Endothelial cell (in vitro differentiated cells): Measurements from ENCODE around the gene POLR3H. TPM values are rescaled to one million over a fixed set of nuclear protein-coding genes. Genes with fewer than 3 reads are reported as not detected.

Source experiments
- DNase-seq: peaks from one replicate; pipeline ENCODE4 v3.0.0; 2021; ENCODE audit warnings: low spot score
- H3K27ac Mint-ChIP-seq: one replicate; pipeline ENCODE4 v1.8.0; 2021; ENCODE audit warnings: mixed read lengths, inconsistent platforms; ENCODE audit not compliant: unreplicated experiment
- H3K27me3 Mint-ChIP-seq: one replicate; pipeline ENCODE4 v1.8.0; 2021; ENCODE audit warnings: mild to moderate bottlenecking, moderate library complexity, mixed read lengths, inconsistent platforms; ENCODE audit not compliant: unreplicated experiment
- H3K36me3 Mint-ChIP-seq: one replicate; pipeline ENCODE4 v1.8.0; 2021; ENCODE audit warnings: mild to moderate bottlenecking, low read depth, mixed read lengths, inconsistent platforms; ENCODE audit not compliant: unreplicated experiment
- H3K4me1 Mint-ChIP-seq: one replicate; pipeline ENCODE4 v1.8.0; 2021; ENCODE audit warnings: mild to moderate bottlenecking, mixed read lengths, inconsistent platforms; ENCODE audit not compliant: unreplicated experiment
- H3K4me3 Mint-ChIP-seq: one replicate; pipeline ENCODE4 v1.8.0; 2021; ENCODE audit warnings: mild to moderate bottlenecking, mixed read lengths, inconsistent platforms; ENCODE audit not compliant: unreplicated experiment
- H3K9me3 Mint-ChIP-seq: one replicate; pipeline ENCODE4 v1.8.0; 2021; ENCODE audit warnings: mixed read lengths, inconsistent platforms; ENCODE audit not compliant: unreplicated experiment
- total RNA-seq: library from RNA; stranded (reverse); fragmentation: NEBNext Ultra II Directional; extraction: Animal tissue kit (Norgen Biotek cat#: 25700); gene quantifications from one replicate; pipeline ENCODE4 v1.2.1, GENCODE V29; 2021; ENCODE audit not compliant: unreplicated experiment
- TF ChIP-seq, protein P1 (sequence below): fragments of 200-600 bp; sonication (generic); IDR thresholded peaks from one replicate; pipeline ENCODE4 v1.5.0; 2021; ENCODE audit warnings: antibody characterized with exemption; ENCODE audit not compliant: unreplicated experiment

Gene POLR3H
- total RNA-seq, 1 donor from 2014 or later: 20.8 TPM

DNA sequence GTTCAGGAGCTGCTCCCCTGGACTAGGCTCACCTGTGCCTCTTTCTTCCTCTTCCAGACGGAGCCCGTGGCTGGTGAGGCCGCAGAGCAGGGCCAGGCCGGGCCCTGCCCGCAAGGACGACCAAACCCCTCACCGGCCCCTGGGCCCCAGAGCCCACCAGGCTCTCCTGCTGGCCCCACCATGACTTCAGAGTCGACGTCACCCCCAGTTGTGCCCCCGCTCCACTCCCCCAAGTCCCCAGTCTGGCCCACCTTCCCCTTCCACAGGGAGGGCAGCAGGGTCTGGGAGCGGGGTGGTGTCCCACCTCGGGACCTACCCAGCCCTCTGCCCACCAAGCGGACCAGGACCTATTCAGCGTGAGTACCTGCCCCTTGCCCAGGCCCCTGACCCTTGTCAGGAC lies 27.5 kb upstream of the POLR3H start:
- Mint-ChIP-seq H3K4me1 (no peaks in the 10 kb centered on the region), H3K4me3 (no peak overlapping the region), H3K36me3 (no peaks in the 10 kb centered on the region), H3K27ac (no peak overlapping the region), H3K9me3 (no peaks in the 10 kb centered on the region), H3K27me3 (peaks cover 5% of the 10 kb centered on the region)
- TF ChIP-seq, protein P1, sequence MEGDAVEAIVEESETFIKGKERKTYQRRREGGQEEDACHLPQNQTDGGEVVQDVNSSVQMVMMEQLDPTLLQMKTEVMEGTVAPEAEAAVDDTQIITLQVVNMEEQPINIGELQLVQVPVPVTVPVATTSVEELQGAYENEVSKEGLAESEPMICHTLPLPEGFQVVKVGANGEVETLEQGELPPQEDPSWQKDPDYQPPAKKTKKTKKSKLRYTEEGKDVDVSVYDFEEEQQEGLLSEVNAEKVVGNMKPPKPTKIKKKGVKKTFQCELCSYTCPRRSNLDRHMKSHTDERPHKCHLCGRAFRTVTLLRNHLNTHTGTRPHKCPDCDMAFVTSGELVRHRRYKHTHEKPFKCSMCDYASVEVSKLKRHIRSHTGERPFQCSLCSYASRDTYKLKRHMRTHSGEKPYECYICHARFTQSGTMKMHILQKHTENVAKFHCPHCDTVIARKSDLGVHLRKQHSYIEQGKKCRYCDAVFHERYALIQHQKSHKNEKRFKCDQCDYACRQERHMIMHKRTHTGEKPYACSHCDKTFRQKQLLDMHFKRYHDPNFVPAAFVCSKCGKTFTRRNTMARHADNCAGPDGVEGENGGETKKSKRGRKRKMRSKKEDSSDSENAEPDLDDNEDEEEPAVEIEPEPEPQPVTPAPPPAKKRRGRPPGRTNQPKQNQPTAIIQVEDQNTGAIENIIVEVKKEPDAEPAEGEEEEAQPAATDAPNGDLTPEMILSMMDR: no peak
- no peak for DNase-seq

DNA sequence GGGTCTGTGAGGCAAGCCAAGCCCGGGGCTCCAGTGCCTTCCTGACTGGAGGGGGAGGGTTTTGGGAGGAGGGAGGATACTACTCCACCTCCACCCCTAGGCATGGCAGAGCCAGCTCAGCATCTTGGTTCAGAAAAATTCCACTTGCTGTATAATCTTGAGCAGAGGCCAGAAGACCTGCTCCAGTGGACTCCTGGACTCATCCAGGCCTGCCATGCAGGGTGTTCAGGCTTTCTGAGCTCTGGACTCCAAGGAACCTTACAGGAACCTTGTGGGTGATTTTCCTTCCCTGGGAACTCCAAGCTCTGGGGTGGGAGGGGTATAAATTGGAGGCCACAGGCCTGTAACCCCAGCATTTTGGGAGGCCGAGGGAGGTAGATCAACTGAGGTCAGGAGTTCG lies 26.0 kb upstream of the POLR3H start:
- no peaks in the 10 kb centered on the region for H3K36me3 Mint-ChIP-seq
- no peaks in the 10 kb centered on the region for H3K4me1 Mint-ChIP-seq
- TF ChIP-seq, protein P1: no peak
- DNase-seq: no peak
- no peak overlapping the region for H3K27ac Mint-ChIP-seq
- H3K9me3 Mint-ChIP-seq: no peaks in the 10 kb centered on the region
- H3K4me3 Mint-ChIP-seq: no peak overlapping the region
- peaks cover 5% of the 10 kb centered on the region for H3K27me3 Mint-ChIP-seq

DNA sequence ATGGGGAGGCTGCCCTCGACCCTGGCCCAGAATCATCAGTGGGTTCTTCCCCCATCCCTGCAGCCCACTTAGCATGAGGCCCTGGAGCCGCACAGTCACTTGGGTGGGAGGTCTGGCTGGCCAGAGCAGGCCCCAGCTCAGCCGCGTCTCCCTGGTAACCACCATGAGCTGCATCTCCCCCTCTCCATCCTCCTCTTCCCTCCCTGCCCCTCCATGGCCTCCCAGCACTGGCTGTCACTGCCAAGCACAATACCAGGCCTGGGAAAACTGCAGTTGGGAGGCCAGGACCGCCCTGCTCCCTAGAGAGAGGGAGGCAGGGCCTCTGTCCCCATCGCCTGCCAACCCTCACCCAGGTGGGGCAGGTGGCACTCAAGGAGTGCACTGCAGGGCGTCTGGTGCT lies 24.5 kb upstream of the POLR3H start:
- Mint-ChIP-seq H3K4me1 (no peaks in the 10 kb centered on the region), H3K4me3 (no peak overlapping the region), H3K9me3 (no peaks in the 10 kb centered on the region), H3K27ac (no peak overlapping the region), H3K27me3 (peaks cover 5% of the 10 kb centered on the region), H3K36me3 (no peaks in the 10 kb centered on the region)
- DNase-seq: no peak
- TF ChIP-seq, protein P1: no peak

DNA sequence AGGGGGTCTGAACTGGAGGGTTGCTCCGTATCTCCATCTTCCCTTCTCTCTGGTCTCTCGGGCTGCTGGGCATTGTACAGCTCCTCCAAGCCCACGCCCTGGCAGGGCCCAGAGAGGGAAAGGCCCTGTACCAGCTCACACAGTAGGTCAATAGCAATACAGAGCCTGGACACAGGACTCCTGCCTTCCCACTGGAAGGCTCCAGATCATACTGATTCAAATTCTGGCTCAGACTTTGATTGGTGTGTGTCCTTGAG lies 23.2 kb upstream of the POLR3H start:
- H3K27ac Mint-ChIP-seq: no peak overlapping the region
- no peaks in the 10 kb centered on the region for H3K36me3 Mint-ChIP-seq
- DNase-seq: no peak
- H3K27me3 Mint-ChIP-seq: peaks cover 5% of the 10 kb centered on the region
- H3K4me1 Mint-ChIP-seq: no peaks in the 10 kb centered on the region
- H3K4me3 Mint-ChIP-seq: no peak overlapping the region
- TF ChIP-seq, protein P1: no peak
- no peaks in the 10 kb centered on the region for H3K9me3 Mint-ChIP-seq

DNA sequence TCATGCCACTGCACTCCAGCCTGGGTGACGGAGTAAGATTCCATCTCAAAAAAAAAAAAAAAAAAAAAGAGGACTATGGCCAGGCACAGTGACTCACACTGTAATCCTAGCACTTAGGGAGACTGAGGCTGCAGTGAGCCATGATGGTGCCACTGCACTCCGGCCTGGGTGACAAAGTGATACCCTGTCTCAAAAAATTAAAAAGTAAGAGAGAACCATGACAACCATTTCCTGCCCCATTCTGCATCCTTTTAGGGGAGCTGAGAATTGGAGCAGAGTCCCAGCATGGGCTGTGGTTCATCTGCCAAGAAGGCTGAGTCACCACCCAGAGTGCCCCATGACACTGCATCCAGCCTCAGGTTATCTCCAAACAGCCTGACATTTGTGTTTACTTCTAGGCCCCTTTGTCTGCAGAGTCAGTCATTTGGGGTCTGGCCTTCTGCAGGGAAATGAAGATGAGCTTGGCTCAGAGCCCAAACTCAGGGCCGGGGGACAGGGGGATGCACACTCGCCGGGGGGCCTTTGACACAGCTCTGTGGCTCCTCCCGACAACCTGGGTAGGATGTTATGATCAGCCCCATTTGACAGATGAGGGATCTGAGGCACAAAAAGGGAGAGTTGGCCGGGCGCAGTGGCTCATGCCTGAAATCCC lies 21.3 kb upstream of the POLR3H start:
- H3K36me3 Mint-ChIP-seq: no peaks in the 10 kb centered on the region
- DNase-seq: no peak
- TF ChIP-seq, protein P1: no peak
- no peak overlapping the region for H3K27ac Mint-ChIP-seq
- no peak overlapping the region for H3K4me3 Mint-ChIP-seq
- no peaks in the 10 kb centered on the region for H3K9me3 Mint-ChIP-seq
- peaks cover 3% of the 10 kb centered on the region for H3K4me1 Mint-ChIP-seq
- peaks cover 6% of the 10 kb centered on the region for H3K27me3 Mint-ChIP-seq
